Lower leg skin (tissue), 3 donors: Measurements from ENCODE around the gene NEK4.

Experiments
- POLR2A ChIP-seq, 2 donors: fragments of 450-650 bp; IDR thresholded peaks; one replicate each; pipeline ENCODE4 v1.6.1; 2016 to 2017; ENCODE audit warnings: antibody characterized with exemption in 2 of 2, mild to moderate bottlenecking in 1 of 2, moderate library complexity in 1 of 2
- TF ChIP-seq, protein P1 (sequence below), 3 donors: fragments of 450-650 bp; IDR thresholded peaks; one replicate each; pipeline ENCODE4 v1.5.1; 2016; ENCODE audit warnings: antibody characterized with exemption in 3 of 3, mild to moderate bottlenecking in 3 of 3, moderate library complexity in 2 of 3

DNA sequence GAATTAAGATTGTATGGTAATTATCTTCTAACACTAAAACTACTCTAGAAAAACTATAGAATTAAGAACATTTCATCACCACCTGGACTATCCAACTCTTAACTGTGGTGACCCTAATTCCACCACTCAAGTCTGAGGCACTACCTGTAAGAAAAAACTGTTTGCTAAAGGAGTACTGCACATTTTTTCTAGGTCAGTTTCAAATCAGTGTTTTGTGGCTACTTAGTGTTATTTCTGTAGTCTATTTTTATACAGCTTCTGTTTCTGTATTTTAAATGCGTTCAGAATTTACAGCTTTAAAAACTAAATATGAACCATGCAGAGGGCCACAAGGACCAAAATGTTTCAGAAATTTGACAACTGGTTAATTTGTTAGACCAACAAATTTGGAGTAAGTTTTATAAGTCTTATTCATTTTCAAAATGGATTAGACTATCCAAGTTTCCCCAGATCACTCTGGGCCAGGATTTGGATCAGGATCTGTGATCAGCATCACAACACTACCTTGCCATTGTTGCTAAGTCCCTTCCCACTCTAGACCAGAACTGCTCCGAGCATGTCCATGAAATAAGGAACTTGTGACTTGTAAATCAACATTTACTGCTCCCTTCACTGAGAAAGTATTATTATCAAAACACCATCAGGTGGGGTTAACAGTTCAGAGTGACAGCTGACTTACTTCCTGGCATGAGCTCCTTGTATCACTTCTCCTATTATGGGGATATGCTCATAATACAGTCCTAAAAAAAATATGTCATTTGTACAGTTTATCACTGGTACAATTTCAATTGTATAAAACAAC, 73.7 kb downstream of the NEK4 start:
- TF ChIP-seq, protein P1, sequence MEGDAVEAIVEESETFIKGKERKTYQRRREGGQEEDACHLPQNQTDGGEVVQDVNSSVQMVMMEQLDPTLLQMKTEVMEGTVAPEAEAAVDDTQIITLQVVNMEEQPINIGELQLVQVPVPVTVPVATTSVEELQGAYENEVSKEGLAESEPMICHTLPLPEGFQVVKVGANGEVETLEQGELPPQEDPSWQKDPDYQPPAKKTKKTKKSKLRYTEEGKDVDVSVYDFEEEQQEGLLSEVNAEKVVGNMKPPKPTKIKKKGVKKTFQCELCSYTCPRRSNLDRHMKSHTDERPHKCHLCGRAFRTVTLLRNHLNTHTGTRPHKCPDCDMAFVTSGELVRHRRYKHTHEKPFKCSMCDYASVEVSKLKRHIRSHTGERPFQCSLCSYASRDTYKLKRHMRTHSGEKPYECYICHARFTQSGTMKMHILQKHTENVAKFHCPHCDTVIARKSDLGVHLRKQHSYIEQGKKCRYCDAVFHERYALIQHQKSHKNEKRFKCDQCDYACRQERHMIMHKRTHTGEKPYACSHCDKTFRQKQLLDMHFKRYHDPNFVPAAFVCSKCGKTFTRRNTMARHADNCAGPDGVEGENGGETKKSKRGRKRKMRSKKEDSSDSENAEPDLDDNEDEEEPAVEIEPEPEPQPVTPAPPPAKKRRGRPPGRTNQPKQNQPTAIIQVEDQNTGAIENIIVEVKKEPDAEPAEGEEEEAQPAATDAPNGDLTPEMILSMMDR (IDR thresholded peaks at IDR 0.05) = no peak
- no peak for TF ChIP-seq POLR2A (IDR thresholded peaks at IDR 0.05)
